Suppressor macrophage treated with lipopolysaccharide for 1 hour (primary cell): Measurements from ENCODE around the gene RPGRIP1L.

ENCODE experiments used
- DNase-seq, 3 donors: peaks; one replicate each; pipeline ENCODE4 v3.0.0-alpha.2; 2020 to 2022

Gene RPGRIP1L

GRCh38 chr16:53643474-53643873 is 60.2 kb downstream of the RPGRIP1L start:
- DNase-seq, result no peak

- no peak for DNase-seq
Observed at GRCh38 chr16:53642094-53642493, 61.6 kb downstream of the RPGRIP1L start.

- DNase-seq, result no peak
Observed at GRCh38 chr16:53636978-53637377, 66.7 kb downstream of the RPGRIP1L start.

- DNase-seq, result no peak
Observed at GRCh38 chr16:53632526-53632925, 71.1 kb downstream of the RPGRIP1L start.

GRCh38 chr16:53631236-53632025 is 72.2 kb downstream of the RPGRIP1L start:
- DNase-seq, result no peak

- no peak for DNase-seq
Observed at GRCh38 chr16:53629607-53630312, 73.9 kb downstream of the RPGRIP1L start.

DNA sequence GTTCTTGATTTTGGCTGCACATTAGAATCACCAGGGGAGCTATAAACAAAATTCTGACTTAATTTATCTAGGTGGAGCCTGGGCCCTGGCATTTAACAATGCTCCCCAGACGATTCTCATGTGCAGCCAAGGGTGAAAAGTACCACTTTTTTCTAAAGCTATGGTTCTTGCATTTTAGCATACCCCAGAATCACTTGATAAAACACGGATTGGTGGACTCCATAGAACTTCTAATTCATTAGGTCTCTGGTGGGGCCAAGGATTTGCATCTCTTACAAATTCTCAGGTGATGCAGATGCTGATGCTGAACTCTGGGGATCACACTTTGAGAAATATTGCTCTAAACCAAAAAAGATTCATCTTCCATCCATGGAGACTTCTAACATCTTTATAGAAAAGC is 74.5 kb downstream of the RPGRIP1L start:
- DNase-seq, result no peak

DNA sequence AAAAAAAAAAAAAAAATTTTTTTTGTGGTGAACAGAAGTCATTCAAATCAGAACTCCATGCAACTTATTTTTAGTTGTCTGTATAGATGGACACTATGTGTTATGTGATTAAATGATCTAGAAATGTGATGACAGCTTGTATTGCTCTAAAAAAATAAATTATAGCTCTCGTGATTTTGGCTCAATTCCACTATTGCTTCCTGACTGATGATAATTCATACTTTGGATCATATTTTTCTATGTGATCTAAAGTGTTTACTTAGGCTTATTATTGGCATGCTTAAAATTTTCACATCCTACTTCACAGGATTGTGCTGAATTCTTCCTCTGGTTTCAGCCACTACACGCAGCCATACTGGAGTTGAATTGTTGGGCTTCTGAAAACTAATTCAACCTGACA is 76.8 kb downstream of the RPGRIP1L start:
- DNase-seq, result no peak

- DNase-seq, result no peak
Observed at GRCh38 chr16:53626161-53626560, 77.5 kb downstream of the RPGRIP1L start.

GRCh38 chr16:53625221-53625620 is 78.4 kb downstream of the RPGRIP1L start:
- no peak for DNase-seq

DNA sequence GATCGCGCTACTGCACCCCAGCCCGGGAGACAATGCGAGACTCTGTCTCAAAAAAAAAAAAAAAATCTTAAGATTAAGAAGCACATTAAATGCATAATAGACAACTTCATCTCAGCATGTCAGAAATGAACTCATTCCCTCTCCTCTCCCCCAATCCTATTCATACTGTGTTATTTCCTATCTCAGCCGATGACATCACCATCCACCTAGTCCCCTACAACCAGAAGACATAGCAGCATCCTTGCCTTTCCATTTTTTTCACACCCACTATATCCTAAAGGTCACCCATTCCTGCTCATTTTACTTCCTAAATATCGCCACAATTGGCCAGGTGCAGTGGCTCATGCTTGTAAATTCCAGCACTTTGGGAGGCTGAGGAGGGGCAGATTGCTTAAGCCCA is 81.3 kb downstream of the RPGRIP1L start:
- no peak for DNase-seq

DNA sequence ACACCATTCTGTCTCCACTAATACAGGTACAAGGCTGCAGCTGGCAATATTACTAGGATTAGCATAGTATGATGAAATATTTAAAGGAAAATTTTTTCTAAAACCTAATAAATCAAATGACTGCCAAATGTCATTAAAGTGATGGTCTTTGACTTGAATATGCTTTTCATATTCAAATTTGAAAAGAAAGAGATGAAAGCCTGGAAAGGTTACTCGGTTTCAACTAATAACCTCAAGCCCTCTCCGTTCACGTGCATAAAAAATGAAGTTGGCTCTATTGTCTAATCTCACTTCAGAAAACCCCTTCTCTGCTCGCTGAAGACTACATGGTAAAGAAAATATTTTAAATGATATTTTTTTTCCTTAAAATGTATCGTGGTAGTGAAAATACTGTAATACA is 83.2 kb downstream of the RPGRIP1L start:
- DNase-seq, result no peak

DNA sequence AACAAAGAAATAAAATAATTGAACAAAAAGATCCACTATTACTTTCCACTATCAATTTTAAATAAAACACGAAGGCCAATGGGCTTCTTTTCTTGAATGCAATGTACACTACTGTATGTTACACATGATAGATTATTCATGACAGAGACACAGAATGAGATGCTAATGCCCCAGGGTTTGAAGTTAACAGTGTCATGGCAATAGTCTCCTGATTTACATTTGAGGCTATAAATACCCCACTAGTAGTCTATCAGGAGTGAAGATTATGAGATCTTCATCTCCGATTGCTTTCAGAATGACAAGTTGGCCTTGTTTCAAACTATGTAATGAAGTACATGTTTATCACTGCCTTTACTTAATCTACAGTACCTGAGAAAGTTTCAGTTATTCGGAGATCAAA is 84.4 kb downstream of the RPGRIP1L start:
- DNase-seq, result no peak

GRCh38 chr16:53614346-53614745 is 89.3 kb downstream of the RPGRIP1L start:
- DNase-seq, result no peak

GRCh38 chr16:53612003-53612402 is 91.7 kb downstream of the RPGRIP1L start:
- no peak for DNase-seq

DNA sequence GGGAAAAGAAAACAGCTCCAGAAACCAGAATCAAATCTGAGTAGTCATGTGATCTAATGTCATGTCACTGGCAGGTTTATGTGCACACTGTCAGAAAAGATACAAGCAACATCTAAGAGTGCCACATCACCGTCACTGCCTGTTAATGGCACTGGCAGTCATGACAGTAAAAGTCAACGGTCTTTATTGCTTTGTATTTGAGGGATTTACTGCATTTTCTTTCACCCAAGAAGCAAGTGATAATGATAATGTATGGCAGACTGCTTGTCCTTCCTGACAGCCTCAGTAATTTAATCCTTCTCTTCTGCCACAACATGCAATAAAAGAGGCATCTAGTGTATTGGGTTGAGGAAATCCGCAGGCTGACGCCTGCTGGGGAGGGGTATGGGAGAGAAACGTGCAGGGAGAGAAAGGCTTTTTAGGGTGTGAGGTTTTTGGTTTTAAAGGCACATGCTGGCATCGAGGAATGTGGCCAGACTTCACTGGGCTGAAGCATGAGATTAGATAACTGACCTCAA is 92.4 kb downstream of the RPGRIP1L start:
- DNase-seq, result no peak

- no peak for DNase-seq
Observed at GRCh38 chr16:53609536-53609935, 94.1 kb downstream of the RPGRIP1L start.

- no peak for DNase-seq
Observed at GRCh38 chr16:53608094-53608493, 95.6 kb downstream of the RPGRIP1L start.

GRCh38 chr16:53605831-53606400 is 97.7 kb downstream of the RPGRIP1L start:
- no peak for DNase-seq

GRCh38 chr16:53605356-53605755 is 98.3 kb downstream of the RPGRIP1L start:
- DNase-seq, result no peak

DNA sequence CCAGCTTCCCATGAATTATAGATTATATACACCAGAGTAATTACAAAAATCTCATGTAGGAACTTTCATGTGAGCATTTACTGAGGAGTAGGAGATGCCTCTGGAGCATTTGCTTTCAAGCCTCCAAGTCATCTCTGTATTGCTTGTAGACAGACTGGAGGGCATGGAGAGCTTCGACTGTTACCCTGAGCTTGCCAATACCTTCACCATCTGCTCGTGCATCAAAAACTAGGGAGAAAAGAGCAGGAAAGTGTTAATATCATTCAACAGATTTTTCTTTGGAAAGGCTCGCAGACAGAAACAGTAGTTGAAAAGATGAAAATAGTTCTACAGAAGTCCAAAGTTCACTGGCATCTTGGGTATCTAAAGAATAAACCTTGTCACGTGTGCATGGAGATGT is 101.7 kb downstream of the RPGRIP1L start:
- DNase-seq, result no peak

- no peak for DNase-seq
Observed at GRCh38 chr16:53600616-53601015, 103.0 kb downstream of the RPGRIP1L start.

DNA sequence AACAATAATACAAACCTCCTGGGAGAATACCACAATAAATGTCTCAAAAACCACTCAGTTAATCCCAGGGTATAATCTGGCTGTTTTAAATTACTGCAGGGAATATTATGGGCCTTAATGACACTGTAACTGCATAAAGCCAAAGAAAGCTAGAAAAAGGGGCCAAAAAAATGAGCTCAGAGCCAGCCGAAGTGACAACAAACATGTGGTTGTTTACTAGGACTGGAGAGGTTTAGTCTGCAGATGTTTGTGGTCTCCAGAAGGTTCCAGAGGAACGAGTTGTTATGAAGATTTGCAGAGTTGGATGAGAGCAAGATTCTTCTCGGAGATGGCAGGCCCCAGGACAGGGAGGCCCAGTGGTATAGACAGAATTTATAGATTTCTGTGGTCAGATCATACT is 103.5 kb downstream of the RPGRIP1L start:
- no peak for DNase-seq

DNA sequence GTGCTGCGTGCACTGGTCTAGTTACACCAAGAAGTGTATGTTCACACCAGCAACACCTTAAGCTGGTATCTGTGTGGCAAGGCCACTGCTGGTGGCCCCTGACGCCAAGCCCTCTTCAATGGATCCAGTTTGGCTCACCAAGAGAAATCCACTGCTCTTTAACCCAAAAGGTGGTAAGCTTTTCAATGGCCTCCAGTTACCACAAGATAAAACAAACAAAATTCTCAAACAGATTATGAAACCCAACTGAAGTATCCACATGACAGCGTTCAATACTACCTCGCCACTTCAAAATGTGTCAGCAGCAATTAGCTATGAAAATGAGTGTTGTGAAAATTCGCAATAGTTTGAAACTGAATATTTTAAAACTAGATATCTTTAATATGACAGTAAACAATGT is 104.1 kb downstream of the RPGRIP1L start:
- no peak for DNase-seq
